SW 1271 (cell line): ENCODE measurements around the gene LGALS3.

Experiments
- DNase-seq, 2 experiments: peaks; one replicate each; lab custom pipeline; 2025; lab: John Stamatoyannopoulos, UW

The LGALS3 gene

GRCh38 chr14:55115460-55115859 is 13.6 kb upstream of the LGALS3 start:
- no peak for DNase-seq

DNA sequence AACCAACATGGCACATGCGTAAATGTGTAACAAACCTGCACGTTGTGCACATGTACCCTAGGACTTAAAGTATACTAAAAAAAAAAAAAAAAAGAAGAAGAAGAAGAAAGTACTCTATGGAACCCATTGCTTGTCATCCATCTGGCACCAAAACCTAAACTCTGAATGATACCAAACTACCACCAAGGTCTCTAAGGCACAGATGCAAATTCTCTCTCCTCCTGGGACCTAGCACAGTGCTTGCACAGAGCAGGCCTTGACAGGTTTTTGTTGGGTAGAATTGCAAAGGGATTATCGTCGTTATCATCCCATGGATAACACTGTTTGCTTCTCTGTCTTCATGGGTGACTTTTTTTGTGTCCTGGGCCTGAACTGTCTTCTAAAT is 13.2 kb upstream of the LGALS3 start:
- DNase-seq = no peak

GRCh38 chr14:55116246-55117030 is 12.6 kb upstream of the LGALS3 start:
- no peak for DNase-seq

DNA sequence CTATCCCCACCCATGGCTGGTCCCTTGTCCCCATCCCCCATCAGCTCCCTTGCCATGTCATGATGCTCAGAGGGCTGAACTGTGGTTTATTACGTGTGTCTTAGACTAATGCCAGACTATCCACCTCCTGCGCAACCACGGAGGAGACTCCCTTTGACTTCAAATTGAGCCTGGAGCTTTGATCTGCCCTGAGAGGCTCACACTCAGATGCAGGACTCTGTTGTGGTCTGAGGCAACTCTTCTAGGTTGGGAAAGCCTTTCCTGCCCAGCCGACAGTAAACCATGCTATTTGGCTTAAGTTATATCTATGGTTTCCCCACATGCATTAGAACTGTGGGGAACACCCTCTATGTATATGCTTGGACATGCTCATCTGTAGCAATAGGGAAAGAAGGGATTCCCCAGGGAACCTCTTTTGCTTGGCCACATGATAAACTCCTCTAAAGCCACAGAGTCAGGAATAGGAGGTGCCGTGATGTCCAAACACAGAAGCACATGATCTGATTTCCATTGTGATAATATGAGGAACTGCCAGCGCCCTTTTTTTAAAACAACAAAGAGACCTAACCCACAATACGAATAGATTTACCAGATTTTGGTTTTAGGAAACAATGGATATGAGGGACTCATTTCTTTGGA is 11.1 kb upstream of the LGALS3 start:
- DNase-seq = no peak

DNA sequence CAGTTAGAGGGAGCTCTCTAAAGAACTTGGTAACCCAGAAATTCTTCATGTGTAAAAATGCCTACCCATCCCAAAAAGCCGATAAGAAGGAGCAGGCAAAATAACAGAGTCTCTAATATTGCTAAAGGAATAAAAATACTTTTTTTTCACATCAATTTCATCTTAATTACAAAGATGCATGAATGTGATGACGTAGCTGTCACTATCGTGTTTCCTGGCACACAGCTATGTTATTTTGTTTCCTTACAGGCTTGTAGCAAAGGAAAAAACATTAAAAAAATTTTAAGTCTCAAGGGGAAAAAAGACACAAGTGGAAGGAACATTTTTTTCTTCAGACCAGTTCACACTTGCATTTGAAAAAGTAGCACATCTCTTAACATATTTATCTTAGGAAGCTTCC is 10.3 kb upstream of the LGALS3 start:
- no peak for DNase-seq

DNA sequence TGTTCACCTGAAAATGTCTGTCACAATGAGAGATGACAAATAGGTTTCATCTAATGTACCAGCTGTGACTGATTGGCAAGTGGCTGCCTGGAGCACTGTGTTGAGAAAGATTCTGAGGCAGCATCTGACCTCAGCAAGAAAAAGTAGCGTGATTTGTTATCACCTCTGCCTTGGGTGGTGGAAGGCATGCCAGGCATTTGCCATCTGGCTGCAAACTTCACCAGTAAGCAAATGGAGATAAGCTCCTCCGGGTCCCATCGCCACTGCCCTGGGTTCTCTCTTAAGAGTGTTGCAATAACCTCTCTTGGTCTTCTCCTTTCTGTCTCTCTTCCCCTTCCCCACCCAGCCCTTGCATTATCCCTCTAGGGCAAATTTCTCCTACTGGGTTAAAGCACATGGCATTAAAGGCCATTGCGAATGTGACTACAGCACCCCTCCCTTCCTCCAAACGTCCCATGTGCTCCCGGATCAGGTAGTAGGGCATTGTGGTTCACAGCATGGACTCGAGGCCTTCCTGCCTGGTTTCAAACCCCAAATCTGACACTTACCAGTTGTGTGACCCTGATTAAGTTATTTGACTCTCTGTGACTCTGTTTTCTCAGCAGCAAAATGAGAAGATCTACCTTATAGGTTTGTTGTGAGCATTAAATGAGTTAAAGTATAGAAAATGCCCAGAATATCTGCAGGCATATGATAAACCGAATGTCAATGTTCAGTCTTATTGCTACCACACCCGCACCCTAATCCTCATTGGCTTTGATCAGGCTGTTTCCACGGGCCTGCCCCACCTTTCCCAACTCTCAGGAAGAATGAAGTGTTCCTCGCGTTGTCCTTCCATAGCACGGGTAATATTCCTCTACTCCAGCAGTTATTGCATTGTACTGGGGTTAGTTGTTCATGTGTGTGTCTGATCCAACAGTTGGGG is 8.2 kb upstream of the LGALS3 start:
- DNase-seq = no peak

DNA sequence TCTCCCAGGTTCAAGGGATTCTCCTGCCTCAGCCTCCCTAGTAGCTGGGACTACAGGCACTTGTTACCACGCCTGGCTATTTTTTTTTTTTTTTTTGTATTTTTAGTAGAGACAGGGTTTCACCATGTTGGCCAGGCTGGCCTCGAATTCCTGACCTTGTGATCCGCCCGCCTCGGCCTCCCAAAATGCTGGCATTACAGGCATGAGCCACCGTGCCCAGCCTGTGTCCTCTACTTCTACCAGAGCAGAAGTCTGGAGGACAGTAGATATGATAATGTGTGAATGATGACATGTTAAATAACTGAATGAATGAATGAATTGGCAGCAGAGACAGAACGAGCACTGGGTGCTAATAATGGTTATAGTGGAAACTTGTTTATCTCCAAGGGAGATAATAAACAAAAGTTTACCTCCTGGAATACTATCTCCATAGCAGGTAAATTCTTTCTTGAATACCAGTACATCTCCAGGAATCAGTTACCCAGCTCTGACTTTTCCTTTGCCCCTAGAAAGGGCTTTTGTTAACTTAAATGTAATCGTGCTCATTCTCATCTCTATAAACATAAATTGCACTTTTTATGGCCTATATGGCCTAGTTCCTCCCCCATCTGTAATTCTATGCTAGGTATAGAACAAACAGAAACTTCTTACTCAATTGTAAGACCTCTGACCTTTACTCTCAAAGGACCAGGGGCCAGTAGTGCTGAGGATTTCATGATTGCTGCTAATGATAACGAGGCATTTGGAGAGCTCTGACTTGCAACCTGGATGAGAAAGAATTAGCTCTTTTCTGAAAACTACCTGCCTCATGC is 7.2 kb upstream of the LGALS3 start:
- no peak for DNase-seq

- no peak for DNase-seq
Measured at GRCh38 chr14:55122440-55122986, 6.5 kb upstream of the LGALS3 start.

DNA sequence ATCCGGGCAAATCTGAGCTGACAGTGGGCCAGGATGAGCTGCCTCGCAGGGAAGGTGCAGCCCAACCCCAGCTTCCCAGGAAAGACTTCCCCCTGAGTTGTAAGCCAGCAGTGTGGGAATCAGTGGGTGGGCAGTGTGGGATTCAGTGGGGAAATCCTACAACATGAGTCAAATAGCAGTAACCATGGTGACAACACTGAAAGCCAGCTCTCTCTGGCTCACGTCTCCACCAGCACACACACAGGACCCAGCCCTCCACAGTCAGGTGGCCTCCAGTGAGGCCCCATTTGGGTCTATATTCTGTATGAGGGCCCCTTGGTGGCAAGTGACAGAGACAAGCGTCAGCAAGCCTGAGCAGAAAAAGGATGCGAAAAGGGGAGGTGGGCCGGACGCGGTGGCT is 6.0 kb upstream of the LGALS3 start:
- DNase-seq = no peak

- DNase-seq = no peak
Measured at GRCh38 chr14:55123852-55124639, 5.0 kb upstream of the LGALS3 start.

- DNase-seq = no peak
Measured at GRCh38 chr14:55124774-55125386, 4.2 kb upstream of the LGALS3 start.

GRCh38 chr14:55125403-55125802 is 3.6 kb upstream of the LGALS3 start:
- DNase-seq = no peak

DNA sequence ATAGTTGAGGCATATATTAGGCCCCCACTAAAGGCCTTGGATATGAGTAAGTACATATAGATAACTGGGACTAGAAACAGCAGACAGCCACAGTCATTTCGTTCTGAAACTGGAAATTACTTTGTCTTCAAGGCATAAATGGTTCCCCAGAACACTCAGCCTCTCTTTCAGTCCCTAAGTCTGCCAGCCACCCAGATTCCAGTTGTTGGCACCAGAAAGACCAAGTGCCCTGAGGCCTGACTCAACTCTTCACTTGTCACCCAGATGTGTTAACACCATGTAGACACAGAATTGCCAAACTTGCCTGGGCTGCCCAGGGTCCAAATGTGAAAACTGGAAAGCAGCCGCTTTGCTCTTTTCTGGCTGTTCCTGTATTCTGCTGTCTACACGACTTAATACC is 3.0 kb upstream of the LGALS3 start:
- no peak for DNase-seq

DNA sequence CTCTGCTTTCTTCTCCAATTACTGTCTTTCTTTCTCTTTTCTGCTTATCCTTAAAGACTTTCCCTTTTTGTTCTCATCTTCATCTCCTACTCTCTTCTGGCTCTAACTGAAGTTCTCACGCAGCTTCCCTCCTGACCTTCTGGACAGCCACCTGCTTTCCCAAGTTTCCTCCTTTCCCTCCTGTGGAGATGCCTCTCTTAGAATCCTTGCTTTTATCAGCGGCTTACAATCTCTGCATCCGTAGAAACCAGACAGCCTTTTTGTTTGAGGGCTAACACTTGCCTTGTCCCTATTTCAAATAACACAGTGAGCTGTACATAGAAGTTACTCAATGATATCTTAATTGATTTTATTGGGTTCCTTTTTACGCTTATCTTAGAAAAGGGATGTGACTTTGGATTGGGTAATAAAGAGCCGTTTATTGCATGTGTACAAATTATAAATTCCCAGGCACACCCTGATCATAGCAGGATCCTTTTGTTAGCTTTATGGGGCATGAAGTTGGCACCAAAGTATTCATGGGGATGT is 2.1 kb upstream of the LGALS3 start:
- no peak for DNase-seq

GRCh38 chr14:55127460-55127951 is 1.5 kb upstream of the LGALS3 start:
- DNase-seq = no peak

DNA sequence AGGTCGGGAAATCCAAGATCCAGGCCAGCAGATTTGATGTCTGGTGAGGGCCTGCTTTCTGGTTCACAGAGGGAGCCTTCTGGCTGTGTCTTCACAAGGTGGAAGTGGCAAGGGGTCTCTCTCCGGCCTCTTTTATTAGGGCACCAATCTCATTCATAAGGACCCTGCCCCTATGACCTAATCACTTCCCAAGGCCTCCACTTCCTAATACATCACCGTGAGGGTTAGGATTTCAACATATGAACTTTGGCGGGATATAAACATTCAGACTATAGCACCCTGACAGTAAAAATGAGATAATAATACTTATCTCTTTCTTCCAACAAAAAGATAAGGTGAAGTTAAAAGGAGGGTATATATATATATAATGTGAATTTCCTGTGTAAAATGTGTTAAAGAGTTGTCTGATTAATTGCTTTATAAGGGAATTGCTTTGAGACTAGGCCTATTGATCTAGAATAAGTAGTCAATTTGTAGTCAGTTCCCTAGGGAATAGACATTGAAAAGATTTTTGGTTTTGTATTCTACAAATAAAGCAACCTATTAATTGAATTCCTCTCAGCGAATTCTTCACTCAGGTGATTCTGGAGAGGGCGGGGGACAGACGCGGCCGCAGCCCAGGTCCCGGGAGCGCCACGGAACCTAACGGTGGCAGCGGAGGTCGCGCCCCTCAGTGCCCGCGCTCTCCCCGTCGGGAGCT is 516 bp upstream of the LGALS3 start:
- DNase-seq = no peak

DNA sequence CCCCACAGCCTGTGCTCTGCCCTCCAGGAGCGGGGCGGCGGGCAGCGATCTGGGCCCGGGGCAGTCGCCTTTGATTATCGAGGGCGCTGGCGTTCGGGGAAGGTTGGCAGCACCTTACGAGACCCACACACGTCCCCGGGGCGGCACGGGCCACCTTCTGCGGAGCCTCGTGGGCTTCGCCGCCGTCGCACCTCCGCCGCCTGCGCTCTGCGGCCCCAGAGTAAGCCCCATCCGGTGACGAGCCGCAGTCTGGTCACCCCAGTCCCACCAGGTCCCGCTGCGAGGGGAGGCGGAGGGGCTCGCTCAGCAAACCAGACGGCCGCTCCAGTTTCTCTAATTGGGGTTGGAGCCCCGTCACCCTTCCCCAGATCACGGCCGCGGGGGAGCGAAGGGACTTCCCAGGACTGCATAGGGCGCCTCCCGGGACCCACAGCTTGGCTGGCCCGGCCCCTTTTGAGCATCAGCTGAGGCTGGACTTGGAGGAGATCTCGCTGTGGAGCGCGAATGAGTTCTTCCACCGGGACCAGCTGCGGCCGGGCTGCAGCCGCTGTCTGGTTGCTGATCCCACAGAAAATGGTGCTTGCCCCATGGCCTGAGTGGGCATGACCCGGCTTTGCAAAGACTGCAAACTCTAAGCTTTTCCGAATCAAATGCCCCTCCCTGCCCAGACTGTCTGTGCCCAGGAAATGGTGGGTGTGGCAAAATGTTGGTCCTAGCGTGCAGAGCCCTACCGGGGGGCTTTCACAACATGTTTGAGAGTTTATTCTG is 560 bp downstream of the LGALS3 start:
- DNase-seq = no peak

DNA sequence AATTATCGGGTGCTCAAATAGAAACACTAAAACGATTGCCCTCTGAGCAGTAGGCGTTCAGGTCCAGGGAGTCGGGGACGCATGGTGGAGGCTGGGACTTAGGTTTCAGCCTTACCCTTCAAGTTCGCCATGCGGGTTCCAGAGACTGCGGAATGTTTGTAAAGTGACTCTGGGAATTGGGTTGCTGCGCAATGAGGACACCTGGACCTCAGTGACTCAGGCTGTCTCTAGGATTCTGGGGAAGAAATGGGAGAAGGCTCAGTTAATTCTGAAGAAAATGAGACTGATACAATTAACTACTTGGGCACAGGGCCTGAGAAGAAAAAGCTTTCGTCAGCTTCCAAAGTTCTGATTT is 1.1 kb downstream of the LGALS3 start:
- DNase-seq = no peak
